ENCODE measurements around the gene BEND3.
"Not testable (repeated sequence)": the region's sequence is repeated elsewhere in the genome, so short reads cannot be mapped to it uniquely, and the experiment has no call there.

Gene BEND3

GRCh38 chr6:107026965-107027364, 88.3 kb downstream of the BEND3 start:
- no peak for DNase-seq

DNA sequence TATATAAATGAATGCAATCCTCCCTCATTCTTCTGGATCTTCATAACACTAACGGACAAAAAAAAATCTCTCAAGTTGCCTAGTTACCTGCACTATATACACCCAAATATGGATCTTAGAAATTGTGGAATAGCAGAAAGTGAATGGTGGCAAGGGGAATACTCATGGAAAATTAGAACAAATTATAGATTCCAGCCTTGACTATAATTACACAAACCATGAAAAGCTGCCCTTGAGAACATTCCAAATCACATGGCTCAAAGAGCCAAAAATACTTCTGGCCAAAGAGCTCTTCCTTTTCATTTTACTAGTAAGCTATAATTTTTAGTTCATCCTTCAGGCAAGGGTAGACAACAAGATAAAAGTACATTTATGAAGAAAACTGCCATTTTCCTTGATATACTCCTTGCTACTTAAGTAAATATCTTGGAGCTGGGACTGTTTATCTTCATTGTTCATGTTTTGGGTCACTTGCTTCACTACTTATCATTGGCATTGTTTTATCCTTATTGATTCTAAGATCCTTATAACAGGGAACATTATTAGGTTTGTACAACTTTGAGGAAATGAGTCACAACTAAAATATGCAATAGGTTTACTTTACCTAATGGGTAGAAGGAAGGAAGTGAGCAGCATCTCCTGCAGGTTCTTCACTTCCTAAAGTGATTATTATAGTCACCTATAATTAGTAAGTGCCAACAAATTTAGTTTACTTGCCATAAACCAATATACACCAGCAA, 93.7 kb downstream of the BEND3 start:
- no peak for DNase-seq

GRCh38 chr6:107020239-107020638, 95.1 kb downstream of the BEND3 start:
- DNase-seq: no peak

GRCh38 chr6:107019628-107020027, 95.7 kb downstream of the BEND3 start:
- not testable (repeated sequence) for DNase-seq

GRCh38 chr6:107019047-107019446, 96.3 kb downstream of the BEND3 start:
- no peak for DNase-seq

Data from NCI-H526 (cell line).